ENCODE data around the gene CCDC171.

CCDC171 gene

DNA sequence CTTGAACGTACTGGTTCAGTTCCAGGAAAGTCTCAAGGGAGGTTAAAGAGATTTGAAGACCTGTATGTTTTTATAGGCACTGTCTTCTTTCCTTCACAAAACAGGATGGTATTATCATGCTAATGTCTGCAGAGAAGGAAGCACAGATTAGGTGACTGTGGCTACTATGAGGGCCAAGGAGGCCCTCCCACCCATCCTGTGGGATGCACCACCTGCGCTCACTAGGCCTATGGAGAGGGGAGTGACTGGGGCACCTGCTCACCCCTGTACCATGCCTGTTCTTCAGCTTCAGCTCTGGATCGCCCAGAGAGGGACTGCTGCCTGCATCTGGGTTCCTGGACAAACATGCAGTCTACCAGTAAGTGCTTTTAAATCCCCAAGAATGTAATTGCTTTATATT, 469.4 kb downstream of the CCDC171 start:
- no peaks in the 10 kb centered on the region for H3K27me3 ChIP-seq (replicated peaks; ENCODE audit: control insufficient read depth, insufficient read depth, low read length, poor library complexity, severe bottlenecking)
- no peaks in the 10 kb centered on the region for H3K36me3 ChIP-seq (ENCODE audit: control insufficient read depth, insufficient read depth, low read length)
- H3K4me1 ChIP-seq (ENCODE audit: control insufficient read depth, insufficient read depth, low read length, poor library complexity, severe bottlenecking): no peaks in the 10 kb centered on the region
- H3K9me3 ChIP-seq (ENCODE audit: control insufficient read depth, low read length): no peaks in the 10 kb centered on the region
- H3K27ac ChIP-seq (ENCODE audit: insufficient read depth, low read length, poor library complexity, severe bottlenecking): no peak overlapping the region
- DNase-seq: no peak
- H3K4me3 ChIP-seq (ENCODE audit: insufficient read depth, low read depth, low read length, poor library complexity, severe bottlenecking): no peak overlapping the region

DNA sequence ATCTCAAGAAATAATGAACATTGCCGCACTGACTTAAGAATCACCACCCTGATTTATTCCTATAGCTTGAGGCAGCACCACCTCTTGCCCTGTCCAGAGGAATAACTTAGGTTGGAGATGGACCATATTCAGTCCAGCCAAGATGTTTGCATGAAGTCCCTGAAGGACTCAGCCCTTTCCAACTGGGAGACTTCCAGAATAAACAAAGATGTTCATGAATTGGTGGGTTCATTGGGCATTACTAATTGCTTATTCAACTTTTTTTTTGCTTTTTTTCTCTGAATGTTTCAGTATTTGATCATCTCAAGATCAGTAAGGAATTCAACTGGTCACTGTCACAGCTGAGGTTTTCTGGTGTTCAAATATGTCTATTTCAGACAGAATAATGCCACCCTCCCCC, 470.6 kb downstream of the CCDC171 start:
- no peak for DNase-seq
- no peak overlapping the region for H3K27ac ChIP-seq (ENCODE audit: insufficient read depth, low read length, poor library complexity, severe bottlenecking)

More for the DNA sequence above, 470.6 kb downstream of the CCDC171 start:
- no peaks in the 10 kb centered on the region for H3K36me3 ChIP-seq (ENCODE audit: control insufficient read depth, insufficient read depth, low read length)
- H3K4me1 ChIP-seq (ENCODE audit: control insufficient read depth, insufficient read depth, low read length, poor library complexity, severe bottlenecking): no peaks in the 10 kb centered on the region
- H3K9me3 ChIP-seq (ENCODE audit: control insufficient read depth, low read length): no peaks in the 10 kb centered on the region
- no peak overlapping the region for H3K4me3 ChIP-seq (ENCODE audit: insufficient read depth, low read depth, low read length, poor library complexity, severe bottlenecking)
- H3K27me3 ChIP-seq (replicated peaks; ENCODE audit: control insufficient read depth, insufficient read depth, low read length, poor library complexity, severe bottlenecking): no peaks in the 10 kb centered on the region

Measured in effector memory CD4-positive, alpha-beta T cell (primary cell).